HG03521 (cell line): ENCODE results near the gene CXCR6.

Experiments used
- ATAC-seq: cut with Tn5 transposase; IDR thresholded peaks from one replicate; pipeline ENCODE4 v1.9.1; 2021; ENCODE audit warnings: mild to moderate bottlenecking, moderate library complexity; ENCODE audit not compliant: unreplicated experiment

The CXCR6 gene

GRCh38 chr3:45943207-45943846, at the start of gene CXCR6:
Gene CXCR6, plus strand, starts transcription at chr3:45943464. Its CDS starts 3,018 bp downstream, at chr3:45946482.
- ATAC-seq = no peak

- ATAC-seq = no peak
Measured at GRCh38 chr3:45894015-45894414, 49.2 kb upstream of the CXCR6 start.

GRCh38 chr3:45895686-45896468, 47.4 kb upstream of the CXCR6 start:
- ATAC-seq = no peak

- ATAC-seq = no peak
Measured at GRCh38 chr3:45896956-45897355, 46.3 kb upstream of the CXCR6 start.

GRCh38 chr3:45904931-45905330, 38.3 kb upstream of the CXCR6 start:
- no peak for ATAC-seq

GRCh38 chr3:45905755-45906154, 37.5 kb upstream of the CXCR6 start:
- no peak for ATAC-seq

- no peak for ATAC-seq
Measured at GRCh38 chr3:45906681-45907407, 36.4 kb upstream of the CXCR6 start.

- ATAC-seq = no peak
Measured at GRCh38 chr3:45907769-45908705, 35.2 kb upstream of the CXCR6 start.

GRCh38 chr3:45908761-45909160, 34.5 kb upstream of the CXCR6 start:
- ATAC-seq = no peak

GRCh38 chr3:45909542-45909941, 33.7 kb upstream of the CXCR6 start:
- ATAC-seq = no peak

- no peak for ATAC-seq
Measured at GRCh38 chr3:45910892-45911291, 32.4 kb upstream of the CXCR6 start.

- no peak for ATAC-seq
Measured at GRCh38 chr3:45911511-45912226, 31.6 kb upstream of the CXCR6 start.

GRCh38 chr3:45912435-45912834, 30.8 kb upstream of the CXCR6 start:
- no peak for ATAC-seq

GRCh38 chr3:45914362-45915058, 28.8 kb upstream of the CXCR6 start:
- no peak for ATAC-seq

GRCh38 chr3:45915059-45915439, 28.2 kb upstream of the CXCR6 start:
- ATAC-seq = no peak

- ATAC-seq = peak; percentile 75
Measured at GRCh38 chr3:45915518-45916231, 27.6 kb upstream of the CXCR6 start.

- no peak for ATAC-seq
Measured at GRCh38 chr3:45917146-45917898, 25.9 kb upstream of the CXCR6 start.
